Measurements from ENCODE around the gene CYLC1. TPM values are rescaled to one million over a fixed set of nuclear protein-coding genes. Genes with fewer than 3 reads are reported as not detected.
A peak's percentile ranks its signal among the peaks of the same experiment; 100 is the strongest.

The CYLC1 gene
- total RNA-seq, 3 donors from 2014 or later = not detected

- H3K4me3 ChIP-seq = no peak overlapping the region
- DNase-seq = no peak
- H3K9me3 ChIP-seq = no peaks in the 10 kb centered on the region
- intact Hi-C loops (cut with DNase I, micrococcal nuclease) = no loop called here
- no peaks in the 10 kb centered on the region for H3K4me1 ChIP-seq (ENCODE audit: low read depth)
- no peaks in the 10 kb centered on the region for H3K36me3 ChIP-seq (ENCODE audit: low read depth)
- ATAC-seq = no peak
- no peak for TF ChIP-seq CTCF (IDR thresholded peaks at IDR 0.05)
Observed at GRCh38 chrX:83892433-83892832, 31.5 kb downstream of the CYLC1 start.

- no peaks in the 10 kb centered on the region for H3K9me3 ChIP-seq
- no peak overlapping the region for H3K4me3 ChIP-seq
- H3K4me1 ChIP-seq (ENCODE audit: low read depth) = no peaks in the 10 kb centered on the region
- intact Hi-C loops (cut with DNase I, micrococcal nuclease) = no loop called here
- H3K36me3 ChIP-seq (ENCODE audit: low read depth) = no peaks in the 10 kb centered on the region
- TF ChIP-seq CTCF (IDR thresholded peaks at IDR 0.05) = no peak
- ATAC-seq (no peak), DNase-seq (no peak)
Observed at GRCh38 chrX:83906921-83907320, 46.0 kb downstream of the CYLC1 start.

- no peak overlapping the region for H3K4me3 ChIP-seq
- H3K4me1 ChIP-seq (ENCODE audit: low read depth) = no peaks in the 10 kb centered on the region
- peak; percentile 25 for TF ChIP-seq CTCF (IDR thresholded peaks at IDR 0.05)
- DNase-seq = peak in 1 of 3 donors; percentile 10
- H3K36me3 ChIP-seq (ENCODE audit: low read depth) = no peaks in the 10 kb centered on the region
- peak; percentile 38 for ATAC-seq
- H3K9me3 ChIP-seq = no peaks in the 10 kb centered on the region
- intact Hi-C loops (cut with DNase I, micrococcal nuclease) = no loop called here
Observed at GRCh38 chrX:83916525-83916924, 55.6 kb downstream of the CYLC1 start.

- no peaks in the 10 kb centered on the region for H3K4me1 ChIP-seq (ENCODE audit: low read depth)
- ATAC-seq (no peak), DNase-seq (no peak)
- no peak for TF ChIP-seq CTCF (IDR thresholded peaks at IDR 0.05)
- H3K36me3 ChIP-seq (ENCODE audit: low read depth) = no peaks in the 10 kb centered on the region
- intact Hi-C loops (cut with DNase I, micrococcal nuclease) = no loop called here
- H3K9me3 ChIP-seq = no peaks in the 10 kb centered on the region
- no peak overlapping the region for H3K4me3 ChIP-seq
Observed at GRCh38 chrX:83934220-83934619, 73.3 kb downstream of the CYLC1 start.
